GM19463 (cell line): ENCODE results near the gene PCDHGA1.

Experiments used
- ATAC-seq: cut with Tn5 transposase; IDR thresholded peaks from one replicate; pipeline ENCODE4 v1.9.1; 2021; ENCODE audit warnings: mild to moderate bottlenecking, moderate library complexity; ENCODE audit not compliant: unreplicated experiment

PCDHGA1 gene

GRCh38 chr5:141511771-141512325 lies 181.5 kb downstream of the PCDHGA1 start:
- ATAC-seq, result no peak

- ATAC-seq, result no peak
Measured at GRCh38 chr5:141512390-141512910, 182.1 kb downstream of the PCDHGA1 start.

GRCh38 chr5:141512911-141513626 lies 182.8 kb downstream of the PCDHGA1 start:
- no peak for ATAC-seq

- peak; percentile 34 for ATAC-seq
Measured at GRCh38 chr5:141513627-141514329, 183.5 kb downstream of the PCDHGA1 start.

- peak; percentile 9 for ATAC-seq
Measured at GRCh38 chr5:141514330-141515133, 184.2 kb downstream of the PCDHGA1 start.

- ATAC-seq, result no peak
Measured at GRCh38 chr5:141515141-141515540, 184.8 kb downstream of the PCDHGA1 start.

GRCh38 chr5:141515946-141516671 lies 185.8 kb downstream of the PCDHGA1 start:
- ATAC-seq, result no peak

GRCh38 chr5:141516672-141517025 lies 186.3 kb downstream of the PCDHGA1 start:
- no peak for ATAC-seq

- ATAC-seq, result no peak
Measured at GRCh38 chr5:141517312-141517711, 187.0 kb downstream of the PCDHGA1 start.

GRCh38 chr5:141517880-141518617 lies 187.7 kb downstream of the PCDHGA1 start:
- ATAC-seq, result no peak

- no peak for ATAC-seq
Measured at GRCh38 chr5:141518618-141519015, 188.3 kb downstream of the PCDHGA1 start.

GRCh38 chr5:141519605-141520565 lies 189.6 kb downstream of the PCDHGA1 start:
- no peak for ATAC-seq

GRCh38 chr5:141521244-141521781 lies 191.0 kb downstream of the PCDHGA1 start:
- no peak for ATAC-seq

- no peak for ATAC-seq
Measured at GRCh38 chr5:141522301-141522700, 192.0 kb downstream of the PCDHGA1 start.

- no peak for ATAC-seq
Measured at GRCh38 chr5:141523991-141524390, 193.7 kb downstream of the PCDHGA1 start.

- ATAC-seq, result peak; percentile 76
Measured at GRCh38 chr5:141524604-141525597, 194.6 kb downstream of the PCDHGA1 start.

- ATAC-seq, result no peak
Measured at GRCh38 chr5:141525653-141526052, 195.3 kb downstream of the PCDHGA1 start.
